ENCODE data around the gene PACSIN3. TPM values are rescaled to one million over a fixed set of nuclear protein-coding genes. Genes with fewer than 3 reads are reported as not detected.

Gene PACSIN3
- total RNA-seq, 1 donor, result 39.3 TPM

GRCh38 chr11:47185305-47186075 is 744 bp downstream of the PACSIN3 start:
- H3K4me3 ChIP-seq (ENCODE audit: low read depth, low read length), result peak overlapping the region; percentile 75
- peak; percentile 1 for TF ChIP-seq CTCF (IDR thresholded peaks at IDR 0.05; ENCODE audit: insufficient read depth, low read depth, low read length)
- DNase-seq (ENCODE audit: low read depth), result peak; percentile 57

- no peak for TF ChIP-seq CTCF (IDR thresholded peaks at IDR 0.05; ENCODE audit: insufficient read depth, low read depth, low read length)
- no peak for DNase-seq (ENCODE audit: low read depth)
- peak overlapping the region; percentile 75 for H3K4me3 ChIP-seq (ENCODE audit: low read depth, low read length)
Observed at GRCh38 chr11:47184711-47185304, 1.4 kb downstream of the PACSIN3 start.

- H3K4me3 ChIP-seq (ENCODE audit: low read depth, low read length), result no peak overlapping the region
- no peak for TF ChIP-seq CTCF (IDR thresholded peaks at IDR 0.05; ENCODE audit: insufficient read depth, low read depth, low read length)
- no peak for DNase-seq (ENCODE audit: low read depth)
Observed at GRCh38 chr11:47183969-47184368, 2.3 kb downstream of the PACSIN3 start.

- H3K4me3 ChIP-seq (ENCODE audit: low read depth, low read length), result no peak overlapping the region
- no peak for TF ChIP-seq CTCF (IDR thresholded peaks at IDR 0.05; ENCODE audit: insufficient read depth, low read depth, low read length)
- DNase-seq (ENCODE audit: low read depth), result no peak
Observed at GRCh38 chr11:47183031-47183856, 3.0 kb downstream of the PACSIN3 start.

- TF ChIP-seq CTCF (IDR thresholded peaks at IDR 0.05; ENCODE audit: insufficient read depth, low read depth, low read length), result no peak
- no peak for DNase-seq (ENCODE audit: low read depth)
- no peak overlapping the region for H3K4me3 ChIP-seq (ENCODE audit: low read depth, low read length)
Observed at GRCh38 chr11:47182380-47182779, 3.9 kb downstream of the PACSIN3 start.

GRCh38 chr11:47181271-47181670 is 5.0 kb downstream of the PACSIN3 start:
- no peak overlapping the region for H3K4me3 ChIP-seq (ENCODE audit: low read depth, low read length)
- no peak for TF ChIP-seq CTCF (IDR thresholded peaks at IDR 0.05; ENCODE audit: insufficient read depth, low read depth, low read length)
- no peak for DNase-seq (ENCODE audit: low read depth)
